Adrenal gland (tissue), 12 donors: ENCODE measurements around the gene CAMK1D. TPM values are rescaled to one million over a fixed set of nuclear protein-coding genes. Genes with fewer than 3 reads are reported as not detected.

ENCODE experiments used
- DNase-seq, 7 donors: peaks; one replicate each; pipeline ENCODE4 v3.0.0-alpha.2; 2019 to 2020
- H3K27ac ChIP-seq, 5 donors: fragments of 200-600 bp; sonication (generic) in 4 of 5; 1 replicate in 3 of 5; 2 replicates in 2 of 5; pipeline versions ENCODE4 v1.5.1 to v1.8.0; 2016 to 2020; ENCODE audit warnings: mild to moderate bottlenecking in 1 of 5
- H3K27me3 ChIP-seq: fragments of 200-600 bp; 2 replicates; pipeline ENCODE4 v1.8.0; 2021
- H3K36me3 ChIP-seq, 2 donors: fragments of 200-600 bp; replicated peaks in 1 of 2; 1 replicate in 1 of 2; 2 replicates in 1 of 2; pipeline versions ENCODE4 v1.5.1 to v1.8.0; 2018 to 2022
- H3K4me1 ChIP-seq, 2 donors: fragments of 200-600 bp; replicated peaks in 1 of 2; 1 replicate in 1 of 2; 2 replicates in 1 of 2; pipeline versions ENCODE4 v1.5.1 to v1.8.0; 2018 to 2021
- H3K4me3 ChIP-seq, 4 donors: fragments of 200-600 bp; sonication (generic) in 3 of 4; one replicate each; pipeline ENCODE4 v1.5.1; 2016 to 2018
- H3K9me3 ChIP-seq, 3 donors: fragments of 200-600 bp; sonication (generic) in 1 of 3; replicated peaks in 1 of 3; 1 replicate in 2 of 3; 2 replicates in 1 of 3; pipeline versions ENCODE4 v1.5.1 to v1.8.0; 2016 to 2021
- CTCF ChIP-seq, 6 experiments: fragments of 450-650 bp in 4 of 6; fragments of 200-600 bp in 2 of 6; sonication (generic) in 1 of 6; IDR thresholded peaks; 1 replicate in 5 of 6; 2 replicates in 1 of 6; pipeline versions ENCODE4 v1.5.1 to v1.8.0; 2016 to 2021; ENCODE audit warnings: antibody characterized with exemption in 6 of 6, mild to moderate bottlenecking in 2 of 6, moderate library complexity in 1 of 6
- POLR2A ChIP-seq, 2 donors: fragments of 450-650 bp; IDR thresholded peaks; one replicate each; pipeline ENCODE4 v1.6.1; 2017; ENCODE audit warnings: antibody characterized with exemption in 2 of 2, mild to moderate bottlenecking in 2 of 2, moderate library complexity in 1 of 2
- WGBS, 4 donors: extraction: QIAGEN DNeasy Blood & Tissue Kit in 2 of 4; methylation state at CpG; one replicate each; pipeline versions ENCODE4 v1.1.5 to v1.1.7; 2013 to 2017; 5-methylcytosine and 5-hydroxymethylcytosine counted together
- intact Hi-C, 2 donors: fragments of 100-400 bp; cut with DNase I; formaldehyde crosslinking; loops; one replicate each; pipeline versions ENCODE4 v1.14.1 to v1.15.0; 2022 to 2023
- polyA plus RNA-seq, 3 donors: library from polyadenylated mRNA; stranded (reverse); fragments of 200-250 nt in 2 of 3; fragments of 350-450 nt in 1 of 3; fragmentation: Illumina TruSeq in 1 of 3; extraction: RNeasy Lipid Tissue Mini Kit (QIAGEN cat#74804) in 1 of 3; gene quantifications; one replicate each; pipeline ENCODE4 v1.2.3, GENCODE V29; 2013 to 2014
- total RNA-seq, 9 donors: library from RNA; depleted of rRNA in 4 of 9; stranded (reverse); fragments of >200 nt in 4 of 9; fragments of 120-200 nt in 1 of 9; fragmentation: NEBNext Ultra II Directional in 1 of 9; extraction: Animal tissue kit (Norgen Biotek cat#: 25700) in 1 of 9; gene quantifications; one replicate each; pipeline versions ENCODE4 v1.1.0 to v1.2.4, GENCODE V29; 2013 to 2023
- donor health status: healthy with polysubstance abuse.
- donor health status: Bipolar disorder and iron deficiency.
- donor health status: DM: yes; HTN: yes; CAD: no.
- donor health status: DM: no; HTN: no; CAD: no.
- donor health status: DM: no; HTN: no; CAD: no.
- donor health status: DM: yes; HTN: yes; CAD: no.

CAMK1D gene
- total and polyA plus RNA-seq, 12 donors = 2.3 to 9.4 (median 6.5) TPM

- DNase-seq = no peak
- H3K36me3 ChIP-seq = no peaks in the 10 kb centered on the region
- H3K9me3 ChIP-seq = no peaks in the 10 kb centered on the region
- intact Hi-C loops = no loop called here
- H3K27me3 ChIP-seq = no peaks in the 10 kb centered on the region
- TF ChIP-seq CTCF (IDR thresholded peaks at IDR 0.05) = no peak
- no peak for TF ChIP-seq POLR2A (IDR thresholded peaks at IDR 0.05)
- H3K27ac ChIP-seq = no peak overlapping the region
- H3K4me3 ChIP-seq = no peak overlapping the region
- 89 to 95% (median 93%) methylated on average over 14 of the region's 14 CpGs for WGBS, 4 donors
- H3K4me1 ChIP-seq = no peaks in the 10 kb centered on the region
These were observed 282.6 kb downstream of the CAMK1D start for GRCh38 chr10:12631787-12632562.

GRCh38 chr10:12633776-12634620 lies 284.7 kb downstream of the CAMK1D start:
- no peak overlapping the region for H3K4me3 ChIP-seq
- intact Hi-C loops = no loop called here
- no peaks in the 10 kb centered on the region for H3K36me3 ChIP-seq
- no peaks in the 10 kb centered on the region for H3K27me3 ChIP-seq
- H3K27ac ChIP-seq = no peak overlapping the region
- DNase-seq = no peak
- no peak for TF ChIP-seq POLR2A (IDR thresholded peaks at IDR 0.05)
- TF ChIP-seq CTCF (IDR thresholded peaks at IDR 0.05) = no peak
- H3K4me1 ChIP-seq = no peaks in the 10 kb centered on the region
- no peaks in the 10 kb centered on the region for H3K9me3 ChIP-seq
- 82 to 89% (median 88%) methylated on average over 7 to 11 of the region's 11 CpGs for WGBS, 4 donors

GRCh38 chr10:12634621-12634931 lies 285.2 kb downstream of the CAMK1D start:
- H3K27ac ChIP-seq = no peak overlapping the region
- H3K9me3 ChIP-seq = no peaks in the 10 kb centered on the region
- no peak overlapping the region for H3K4me3 ChIP-seq
- H3K36me3 ChIP-seq = no peaks in the 10 kb centered on the region
- WGBS, 4 donors = 77 to 86% (median 82%) methylated on average over 10 of the region's 10 CpGs
- no peaks in the 10 kb centered on the region for H3K27me3 ChIP-seq
- intact Hi-C loops = no loop called here
- TF ChIP-seq POLR2A (IDR thresholded peaks at IDR 0.05) (no peak), CTCF (IDR thresholded peaks at IDR 0.05) (no peak)
- no peaks in the 10 kb centered on the region for H3K4me1 ChIP-seq
- no peak for DNase-seq

- TF ChIP-seq POLR2A (IDR thresholded peaks at IDR 0.05) (no peak), CTCF (IDR thresholded peaks at IDR 0.05) (no peak)
- Histone ChIP-seq H3K27ac (no peak overlapping the region), H3K36me3 (no peaks in the 10 kb centered on the region), H3K4me3 (no peak overlapping the region), H3K9me3 (no peaks in the 10 kb centered on the region), H3K4me1 (no peaks in the 10 kb centered on the region), H3K27me3 (no peaks in the 10 kb centered on the region)
- intact Hi-C loops = no loop called here
- no peak for DNase-seq
- 80 to 90% (median 88%) methylated on average over 10 of the region's 10 CpGs for WGBS, 4 donors
These were observed 285.8 kb downstream of the CAMK1D start for GRCh38 chr10:12635127-12635541.
